ENCODE results near the gene PPP1R15B.

- TF ChIP-seq EP300 (IDR thresholded peaks at IDR 0.05) = no peak
- TF ChIP-seq CTCF (IDR thresholded peaks at IDR 0.05) = no peak
- no peak for TF ChIP-seq POLR2A (IDR thresholded peaks at IDR 0.05)
These were observed 44.2 kb upstream of the PPP1R15B start for GRCh38 chr1:204455831-204456145.

All from gastroesophageal sphincter (tissue), 3 donors.